Neural cell (in vitro differentiated cells): ENCODE measurements around the gene IRX6. TPM values are rescaled to one million over a fixed set of nuclear protein-coding genes. Genes with fewer than 3 reads are reported as not detected.
A peak's percentile ranks its signal among the peaks of the same experiment; 100 is the strongest.

Experiments used
- H2AFZ ChIP-seq: fragments of 200-600, 300-800 bp; sonication (generic), shearing (Covaris generic); 2 replicates; pipeline ENCODE4 v1.6.0; 2014; ENCODE audit warnings: low read depth, mild to moderate bottlenecking, antibody characterized with exemption, low read length, moderate library complexity
- H3F3A ChIP-seq: fragments of 200-600 bp; shearing (Covaris generic); 2 replicates; pipeline ENCODE4 v1.6.1; 2016; ENCODE audit warnings: mild to moderate bottlenecking, moderate library complexity, mixed read lengths, antibody characterized with exemption, low read length; ENCODE audit not compliant: insufficient read depth, poor library complexity, severe bottlenecking
- H3K27ac ChIP-seq: fragments of 200-600, 300-800 bp; sonication (generic), shearing (Covaris generic); 2 replicates; pipeline ENCODE4 v1.5.1; 2014; ENCODE audit warnings: mild to moderate bottlenecking, low read length, moderate library complexity
- H3K27me3 ChIP-seq: fragments of 300-800, 200-600 bp; sonication (generic), shearing (Covaris generic); 2 replicates; pipeline ENCODE4 v1.6.0; 2014; ENCODE audit warnings: mild to moderate bottlenecking, low read depth, low read length, moderate library complexity; ENCODE audit not compliant: insufficient read depth
- H3K36me3 ChIP-seq: fragments of 300-800, 200-600 bp; sonication (generic), shearing (Covaris generic); 2 replicates; pipeline ENCODE4 v1.5.1; 2014; ENCODE audit warnings: mild to moderate bottlenecking, antibody characterized with exemption, low read length, moderate library complexity; ENCODE audit not compliant: insufficient read depth
- H3K4me2 ChIP-seq: fragments of 300-800, 200-600 bp; sonication (generic), shearing (Covaris generic); 2 replicates; pipeline ENCODE4 v1.6.0; 2014; ENCODE audit warnings: mild to moderate bottlenecking, low read length
- H3K4me3 ChIP-seq: fragments of 300-800, 200-600 bp; sonication (generic), shearing (Covaris generic); 2 replicates; pipeline ENCODE4 v1.5.1; 2014; ENCODE audit warnings: mild to moderate bottlenecking, low read length, moderate library complexity
- H3K79me2 ChIP-seq: fragments of 200-600 bp; shearing (Covaris generic); replicated peaks from 2 replicates; pipeline ENCODE4 v1.6.0; 2014; ENCODE audit warnings: mild to moderate bottlenecking, low read length, moderate library complexity; ENCODE audit not compliant: insufficient read depth
- H3K9ac ChIP-seq: fragments of 300-800, 200-600 bp; sonication (generic), shearing (Covaris generic); 2 replicates; pipeline ENCODE4 v1.6.1; 2016; ENCODE audit warnings: mild to moderate bottlenecking, low read length, mixed read lengths
- H3K9me2 ChIP-seq: fragments of 200-600 bp; shearing (Covaris generic); 2 replicates; pipeline ENCODE4 v1.6.1; 2016; ENCODE audit warnings: mild to moderate bottlenecking, low read length, mixed read lengths; ENCODE audit not compliant: insufficient read depth
- H3K9me3 ChIP-seq: fragments of 200-600, 300-800 bp; sonication (generic), shearing (Covaris generic); 2 replicates; pipeline ENCODE4 v1.6.1; 2016; ENCODE audit warnings: mild to moderate bottlenecking, mixed run types, low read length, moderate library complexity, mixed read lengths
- H4K20me1 ChIP-seq: fragments of 200-600 bp; shearing (Covaris generic); 2 replicates; pipeline ENCODE4 v1.6.1; 2016; ENCODE audit warnings: mild to moderate bottlenecking, mixed run types; ENCODE audit not compliant: insufficient read depth
- CTCF ChIP-seq: fragments of 450-650 bp; IDR thresholded peaks from 2 replicates; pipeline ENCODE4 v1.5.1; 2014; ENCODE audit warnings: antibody characterized with exemption, mild to moderate bottlenecking, moderate library complexity; ENCODE audit not compliant: poor library complexity, severe bottlenecking
- EP300 ChIP-seq: fragments of 450-650 bp; conservative IDR thresholded peaks from 2 replicates; pipeline ENCODE4 v1.6.1; 2014; ENCODE audit warnings: antibody characterized with exemption, mild to moderate bottlenecking, moderate library complexity; ENCODE audit not compliant: poor library complexity, severe bottlenecking
- EZH2 ChIP-seq: fragments of 200-600, 300-800 bp; shearing (Covaris generic), sonication (generic); IDR thresholded peaks from 2 replicates; pipeline ENCODE4 v1.6.1; 2014; ENCODE audit warnings: antibody characterized with exemption, low read length, borderline replicate concordance, mild to moderate bottlenecking; ENCODE audit not compliant: insufficient read depth, poor library complexity, severe bottlenecking
- MXI1 ChIP-seq: fragments of 450-650 bp; conservative IDR thresholded peaks from 2 replicates; pipeline ENCODE4 v1.6.1; 2014; ENCODE audit warnings: antibody characterized with exemption, mild to moderate bottlenecking; ENCODE audit not compliant: poor library complexity, severe bottlenecking
- POLR2AphosphoS5 ChIP-seq: IDR thresholded peaks from 2 replicates; pipeline ENCODE4 v1.6.1; 2012
- RAD21 ChIP-seq: fragments of 450-650 bp; conservative IDR thresholded peaks from 2 replicates; pipeline ENCODE4 v1.6.1; 2014; ENCODE audit warnings: antibody characterized with exemption, mild to moderate bottlenecking, moderate library complexity
- REST ChIP-seq: IDR thresholded peaks from 2 replicates; pipeline ENCODE4 v1.6.1; 2012; ENCODE audit warnings: borderline replicate concordance
- SMC3 ChIP-seq: fragments of 450-650 bp; conservative IDR thresholded peaks from 2 replicates; pipeline ENCODE4 v1.6.1; 2014; ENCODE audit warnings: antibody characterized with exemption, mild to moderate bottlenecking, moderate library complexity; ENCODE audit not compliant: poor library complexity
- TAF1 ChIP-seq: IDR thresholded peaks from 2 replicates; pipeline ENCODE4 v1.6.1; 2012; ENCODE audit warnings: low read depth
- polyA minus RNA-seq: library from RNA; depleted of rRNA, polyadenylated mRNA; stranded (reverse); fragments of >200 nt; gene quantifications from 2 replicates; pipeline ENCODE4 v1.2.3, GENCODE V29; 2014
- polyA plus RNA-seq: library from polyadenylated mRNA; depleted of rRNA; stranded (reverse); fragments of >200 nt; gene quantifications from 2 replicates; pipeline ENCODE4 v1.2.3, GENCODE V29; 2014

IRX6 gene
- polyA plus RNA-seq (not detected in 2 replicates), polyA minus RNA-seq (not detected in 2 replicates)

DNA sequence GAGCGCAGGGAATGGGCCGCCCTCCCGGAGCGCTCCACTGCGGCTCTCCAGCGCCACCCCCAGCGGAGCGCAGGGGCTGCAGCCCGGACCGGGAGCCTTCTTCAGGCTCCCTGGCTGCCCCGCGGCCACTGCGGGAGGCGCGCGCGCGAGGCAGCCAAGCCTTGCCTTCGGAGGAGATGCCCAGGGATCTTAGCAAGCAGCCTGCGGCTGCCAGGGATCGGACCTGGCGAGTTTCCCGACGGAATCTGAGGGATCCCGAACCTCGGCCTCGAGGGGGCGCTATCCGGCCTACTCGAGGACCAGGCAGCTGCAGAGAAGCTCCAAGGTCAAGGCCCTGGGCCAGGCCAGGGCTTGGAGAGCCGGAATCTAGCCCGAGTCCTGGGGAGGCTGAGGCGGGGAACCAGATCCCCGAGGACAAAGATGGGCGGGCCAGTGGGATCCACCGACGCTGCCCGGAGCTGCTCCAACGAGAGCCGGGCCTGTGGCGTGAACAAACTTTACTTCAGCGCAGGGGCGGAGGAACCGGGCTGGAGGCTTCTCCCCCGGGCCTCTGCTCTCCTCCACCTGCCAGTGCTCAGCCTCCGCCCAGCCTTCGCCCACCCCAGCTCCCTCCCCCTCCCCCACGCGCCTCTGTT is at the start of gene IRX6:
Gene IRX6, plus strand, starts transcription at position 567 of the 635 bp plus-strand sequence. CDS start 889 bp downstream, outside the sequence.
- no peak within 1 kb of the TSS for H3K27ac ChIP-seq
- no peak within 1 kb of the TSS for H2AFZ ChIP-seq
- H3K4me2 ChIP-seq, result peak within 1 kb of the TSS; percentile 68
- H3K36me3 ChIP-seq, result no peaks in the 10 kb centered on the region
- H4K20me1 ChIP-seq, result no peaks in the 10 kb centered on the region
- peaks cover 81% of the 10 kb centered on the region for H3K27me3 ChIP-seq
- H3K4me3 ChIP-seq, result peak within 1 kb of the TSS; percentile 71
- no peaks in the 10 kb centered on the region for H3F3A ChIP-seq
- no peaks in the 10 kb centered on the region for H3K9me3 ChIP-seq
- TF ChIP-seq SMC3, result peak; percentile 14
- no peak for TF ChIP-seq RAD21
- TF ChIP-seq TAF1, result no peak
- no peak for TF ChIP-seq MXI1
- no peak for TF ChIP-seq EP300
- peak; percentile 68 for TF ChIP-seq CTCF
- no peak for TF ChIP-seq EZH2
- TF ChIP-seq POLR2AphosphoS5, result no peak
- no peaks in the 10 kb centered on the region for H3K79me2 ChIP-seq
- peak within 1 kb of the TSS; percentile 20 for H3K9ac ChIP-seq
- no peaks in the 10 kb centered on the region for H3K9me2 ChIP-seq

- TF ChIP-seq POLR2AphosphoS5, result no peak
- TF ChIP-seq MXI1, result no peak
- no peak for TF ChIP-seq REST
- no peak for TF ChIP-seq CTCF
- TF ChIP-seq RAD21, result no peak
- TF ChIP-seq TAF1, result no peak
- TF ChIP-seq EP300, result no peak
- no peak for TF ChIP-seq EZH2
- no peak for TF ChIP-seq SMC3
- no peaks in the 10 kb centered on the region for H3K36me3 ChIP-seq
Observed at GRCh38 chr16:55274391-55274790, 49.6 kb upstream of the IRX6 start.

More at GRCh38 chr16:55274391-55274790, 49.6 kb upstream of the IRX6 start:
- H3K9ac ChIP-seq, result no peak overlapping the region
- no peak overlapping the region for H3K27ac ChIP-seq
- no peaks in the 10 kb centered on the region for H4K20me1 ChIP-seq
- no peaks in the 10 kb centered on the region for H3K27me3 ChIP-seq
- H3K79me2 ChIP-seq, result no peaks in the 10 kb centered on the region
- H3K9me2 ChIP-seq, result no peaks in the 10 kb centered on the region
- no peaks in the 10 kb centered on the region for H3K9me3 ChIP-seq
- no peak overlapping the region for H3K4me3 ChIP-seq
- H3F3A ChIP-seq, result no peaks in the 10 kb centered on the region
- no peak overlapping the region for H3K4me2 ChIP-seq
- no peak overlapping the region for H2AFZ ChIP-seq
